GM12878 (cell line): ENCODE measurements around the gene PTPRD. TPM values are rescaled to one million over a fixed set of nuclear protein-coding genes. Genes with fewer than 3 reads are reported as not detected.

Experiments used
- ATAC-seq: fragments of 200-7000 bp; cut with Tn5 transposase; 3 replicates; pipeline ENCODE4 v1.9.1; 2020; ENCODE audit warnings: mild to moderate bottlenecking, moderate library complexity
- BruUV-seq: library from RNA; stranded (reverse); fragments of 400-500 nt; replicated peaks from 2 replicates; lab custom pipeline; 2021; lab: Mats Ljungman, UMichigan
- CTCF ChIA-PET: fragments of 300-600 bp; sonication (Branson Sonifier 250); formaldehyde crosslinking; extraction: SDS; loops from one replicate; lab custom pipeline; 2021; ENCODE audit warnings: inconsistent platforms; lab: Yijun Ruan, JAX
- POLR2A ChIA-PET: fragments of 350-600 bp; formaldehyde crosslinking; extraction: SDS; loops from one replicate; lab custom pipeline; 2021; ENCODE audit warnings: inconsistent platforms; lab: Charles Lee
- RAD21 ChIA-PET: fragments of 300-600 bp; sonication (Branson Sonifier 250); formaldehyde crosslinking; loops from one replicate; lab custom pipeline; 2023; ENCODE audit warnings: antibody characterized with exemption; ENCODE audit not compliant: unreplicated experiment; lab: Charles Lee
- SMC1A ChIA-PET: fragments of 300-600 bp; sonication (Branson Sonifier 250); formaldehyde crosslinking; loops from one replicate; lab custom pipeline; 2023; ENCODE audit not compliant: unreplicated experiment, uncharacterized antibody; lab: Charles Lee
- DNase-seq: peaks from one replicate; pipeline ENCODE4 v3.0.0-alpha.2; 2011; ENCODE audit warnings: low read depth, low spot score
- FAIRE-seq: peaks from 3 replicates; lab custom pipeline; 2011; peaks lifted over from hg19 to GRCh38; lab: Jason Lieb, UNC
- H2AFZ ChIP-seq: 2 replicates; pipeline ENCODE4 v1.6.0; 2011; ENCODE audit warnings: low read depth, low read length, control low read depth; ENCODE audit not compliant: control insufficient read depth
- H3K27ac ChIP-seq: 2 replicates; pipeline ENCODE4 v1.5.1; 2011; ENCODE audit warnings: control low read depth; ENCODE audit not compliant: control insufficient read depth, insufficient read depth
- H3K27me3 ChIP-seq, 2 experiments: replicated peaks in 1 of 2; 2 replicates each; pipeline versions ENCODE4 v1.6.0 to v1.6.1; 2011; ENCODE audit warnings: low read length in 1 of 2; ENCODE audit not compliant: control insufficient read depth in 2 of 2, insufficient read depth in 2 of 2
- H3K36me3 ChIP-seq, 2 experiments: 2 replicates each; pipeline ENCODE4 v1.5.1; 2011; ENCODE audit warnings: low read length in 1 of 2; ENCODE audit not compliant: control insufficient read depth in 2 of 2, insufficient read depth in 2 of 2
- H3K4me1 ChIP-seq: 2 replicates; pipeline ENCODE4 v1.6.1; 2011; ENCODE audit warnings: mild to moderate bottlenecking, low read length, moderate library complexity, mixed read lengths; ENCODE audit not compliant: control insufficient read depth, insufficient read depth
- H3K4me2 ChIP-seq: 2 replicates; pipeline ENCODE4 v1.6.0; 2011; ENCODE audit warnings: control low read depth; ENCODE audit not compliant: control insufficient read depth, insufficient read depth
- H3K4me3 ChIP-seq: fragments of 200-600 bp; sonication (generic); 2 replicates; pipeline ENCODE4 v1.5.1; 2016
- H3K79me2 ChIP-seq: 2 replicates; pipeline ENCODE4 v1.6.0; 2011; ENCODE audit warnings: low read length; ENCODE audit not compliant: control insufficient read depth, insufficient read depth
- H3K9ac ChIP-seq: 2 replicates; pipeline ENCODE4 v1.8.0; 2011; ENCODE audit warnings: low read length, control low read depth, mixed read lengths; ENCODE audit not compliant: control insufficient read depth, insufficient read depth
- H3K9me3 ChIP-seq: replicated peaks from 3 replicates; pipeline ENCODE4 v1.5.1; 2011; ENCODE audit warnings: mild to moderate bottlenecking, low read length; ENCODE audit not compliant: control insufficient read depth, insufficient read depth
- H4K20me1 ChIP-seq: 2 replicates; pipeline ENCODE4 v1.6.0; 2011; ENCODE audit not compliant: control insufficient read depth, insufficient read depth
- CTCF ChIP-seq, 3 experiments: IDR thresholded peaks in 2 of 3; conservative IDR thresholded peaks in 1 of 3; 2 replicates each; pipeline ENCODE4 v1.5.1; 2011; ENCODE audit warnings: low read depth in 3 of 3, low read length in 3 of 3, mild to moderate bottlenecking in 3 of 3, control low read depth in 2 of 3, moderate library complexity in 2 of 3, inconsistent platforms in 1 of 3, mixed read lengths in 1 of 3; ENCODE audit not compliant: control insufficient read depth in 2 of 3, insufficient read depth in 1 of 3; ENCODE audit errors: extremely low read depth in 1 of 3
- ESRRA ChIP-seq: IDR thresholded peaks from 2 replicates; pipeline ENCODE4 v1.6.1; 2012; ENCODE audit warnings: mild to moderate bottlenecking, low read length, improper control_type of control experiment
- MYB ChIP-seq: fragments of 150-350 bp; IDR thresholded peaks from 2 replicates; pipeline ENCODE4 v1.6.1; 2014; ENCODE audit warnings: mild to moderate bottlenecking, low read depth, low read length, borderline replicate concordance
- RAD21 ChIP-seq: IDR thresholded peaks from 2 replicates; pipeline ENCODE4 v1.6.1; 2011; ENCODE audit warnings: mild to moderate bottlenecking, low read depth, low read length, moderate library complexity; ENCODE audit not compliant: insufficient read depth
- RB1 ChIP-seq: fragments of 450-650 bp; formaldehyde crosslinking; IDR thresholded peaks from 2 replicates; pipeline ENCODE4 v1.6.1; 2017; ENCODE audit warnings: mild to moderate bottlenecking, borderline replicate concordance
- TCF7 ChIP-seq: IDR thresholded peaks from 2 replicates; pipeline ENCODE4 v1.6.1; 2014; ENCODE audit warnings: antibody characterized with exemption, borderline replicate concordance
- WGBS: methylation state at CpG from one replicate; pipeline ENCODE4 v1.1.6; 2016; ENCODE audit warnings: low lambda C conversion rate; ENCODE audit not compliant: insufficient replicate concordance, insufficient coverage; ENCODE audit errors: missing lambda C conversion rate; 5-methylcytosine and 5-hydroxymethylcytosine counted together
- in situ Hi-C: fragments of 300-500 bp; cut with MboI; formaldehyde crosslinking; loops from 9 replicates; pipeline ENCODE4 v1.14.3; 2018; ENCODE audit warnings: mixed read lengths
- intact Hi-C: fragments of 100-400 bp; cut with micrococcal nuclease; formaldehyde crosslinking; loops from one replicate; pipeline ENCODE4 v1.14.2; 2022; ENCODE audit not compliant: unreplicated experiment
- polyA plus RNA-seq, 11 experiments: library from polyadenylated mRNA; depleted of rRNA in 4 of 11; unstranded in 6 of 11; stranded (reverse) in 5 of 11; fragments of >200 nt; fragmentation: Nextera tagmentation in 4 of 11; fragmentation: Illumina TruSeq in 1 of 11; extraction: Ambion mirVana in 4 of 11; extraction: Trizol in 1 of 11; gene quantifications; 1 replicate in 1 of 11; 2 replicates in 10 of 11; pipeline versions ENCODE4 v1.2.1 to v1.2.3, GENCODE V29; 2011 to 2016; ENCODE audit warnings: inconsistent platforms in 2 of 11, missing spikeins in 2 of 11, low read depth in 1 of 11
- total RNA-seq, 4 experiments: library from RNA; depleted of rRNA in 3 of 4; stranded (reverse); fragments of >200 nt in 3 of 4; fragmentation: Illumina TruSeq in 1 of 4; extraction: Trizol in 1 of 4; gene quantifications; 2 replicates each; pipeline versions ENCODE4 v1.2.1 to v1.2.3, GENCODE V29; 2013 to 2021

PTPRD gene
- total and polyA plus RNA-seq, 10 of the 15 experiments (the other 5 are each of a cell fraction or from before 2014, with no cell fraction given) = under 0.01 to 0.05 (median 0.01) TPM; not detected in 7

- no peak for TF ChIP-seq MYB
Measured at GRCh38 chr9:8489835-8490234, 2123.0 kb downstream of the PTPRD start (continued).

GRCh38 chr9:8486095-8486494 lies 2126.7 kb downstream of the PTPRD start:
- RAD21 ChIA-PET = no interaction called here
- Histone ChIP-seq H3K4me1 (no peaks in the 10 kb centered on the region), H3K27ac (no peak overlapping the region), H3K27me3 (no peaks in the 10 kb centered on the region), H3K79me2 (no peaks in the 10 kb centered on the region), H3K4me3 (no peak overlapping the region), H3K9ac (no peak overlapping the region), H3K4me2 (no peak overlapping the region), H3K36me3 (no peaks in the 10 kb centered on the region), H3K9me3 (no peaks in the 10 kb centered on the region), H4K20me1 (no peaks in the 10 kb centered on the region), H2AFZ (no peak overlapping the region)
- intact Hi-C loops = no loop called here
- FAIRE-seq (no peak), DNase-seq (no peak), ATAC-seq (no peak)
- CTCF ChIA-PET = no interaction called here
- SMC1A ChIA-PET = no interaction called here
- TF ChIP-seq CTCF (IDR thresholded peaks at IDR 0.05 in 2 of 3, conservative IDR thresholded peaks at IDR 0.05 in 1 of 3; ENCODE audit: control insufficient read depth in 2 of 3, extremely low read depth in 1 of 3, insufficient read depth in 1 of 3, low read depth in 3 of 3, low read length in 3 of 3) = 0 out of 6 replicates have a peak, but pooled peaks of 1 of the 3 experiments have one; percentile 6
- TF ChIP-seq RAD21 = peak; percentile 17; the same call in 1 of the 2 replicates
- no peak for TF ChIP-seq ESRRA
- no peak for TF ChIP-seq TCF7
- TF ChIP-seq RB1 = no peak
- POLR2A ChIA-PET = no interaction called here
- 44% methylated on average over 6 of the region's 6 CpGs for WGBS
- in situ Hi-C loops = no loop called here
- no TSS peak for BruUV-seq
